Smooth muscle cell (in vitro differentiated cells): ENCODE results near the gene POLG. TPM values are rescaled to one million over a fixed set of nuclear protein-coding genes. Genes with fewer than 3 reads are reported as not detected.

Experiments used
- DNase-seq: peaks from one replicate; lab custom pipeline; 2025; ENCODE audit not compliant: unreplicated experiment; lab: John Stamatoyannopoulos, UW
- H2AFZ ChIP-seq: fragments of 200-600 bp; sonication (generic); 2 replicates; pipeline ENCODE4 v1.6.0; 2016; ENCODE audit warnings: antibody characterized with exemption, low read depth, mild to moderate bottlenecking
- H3F3A ChIP-seq: fragments of 200-600 bp; sonication (generic); 2 replicates; pipeline ENCODE4 v1.6.0; 2017; ENCODE audit warnings: antibody characterized with exemption, low read depth
- H3K27ac ChIP-seq: fragments of 200-600 bp; sonication (generic); 2 replicates; pipeline ENCODE4 v1.5.1; 2016; ENCODE audit warnings: low read depth, mild to moderate bottlenecking
- H3K27me3 ChIP-seq: fragments of 200-600 bp; sonication (generic); 2 replicates; pipeline ENCODE4 v1.6.1; 2016; ENCODE audit warnings: low read depth, mild to moderate bottlenecking
- H3K36me3 ChIP-seq: fragments of 200-600 bp; sonication (generic); 2 replicates; pipeline ENCODE4 v1.5.1; 2016; ENCODE audit warnings: low read depth
- H3K4me1 ChIP-seq: fragments of 200-600 bp; sonication (generic); 2 replicates; pipeline ENCODE4 v1.5.1; 2016; ENCODE audit warnings: low read depth
- H3K4me2 ChIP-seq: fragments of 200-600 bp; sonication (generic); 2 replicates; pipeline ENCODE4 v1.6.0; 2016; ENCODE audit warnings: mild to moderate bottlenecking
- H3K4me3 ChIP-seq: fragments of 200-600 bp; sonication (generic); 2 replicates; pipeline ENCODE4 v1.5.1; 2016; ENCODE audit warnings: mild to moderate bottlenecking
- H3K79me2 ChIP-seq: fragments of 200-600 bp; sonication (generic); 2 replicates; pipeline ENCODE4 v1.6.0; 2016; ENCODE audit warnings: low read depth, mild to moderate bottlenecking
- H3K9ac ChIP-seq: fragments of 200-600 bp; sonication (generic); 2 replicates; pipeline ENCODE4 v1.6.0; 2016; ENCODE audit warnings: low read depth
- H3K9me3 ChIP-seq: fragments of 200-600 bp; sonication (generic); replicated peaks from 2 replicates; pipeline ENCODE4 v1.5.1; 2016; ENCODE audit warnings: low read depth
- H4K20me1 ChIP-seq: fragments of 200-600 bp; sonication (generic); 2 replicates; pipeline ENCODE4 v1.6.0; 2016; ENCODE audit warnings: low read depth
- CTCF ChIP-seq: fragments of 200-600 bp; sonication (generic); IDR thresholded peaks from 2 replicates; pipeline ENCODE4 v1.5.1; 2017; ENCODE audit warnings: borderline replicate concordance, mild to moderate bottlenecking, antibody characterized with exemption; ENCODE audit not compliant: insufficient read depth, poor library complexity, severe bottlenecking
- WGBS: methylation state at CpG from one replicate; pipeline ENCODE4 v1.1.7; 2016; ENCODE audit warnings: low lambda C conversion rate; 5-methylcytosine and 5-hydroxymethylcytosine counted together
- polyA plus RNA-seq: library from polyadenylated mRNA; unstranded; fragments of >200 nt; fragmentation: Nextera tagmentation; extraction: Ambion mirVana; gene quantifications from 2 replicates; pipeline ENCODE4 v1.2.1, GENCODE V29; 2016
- total RNA-seq: library from RNA; depleted of rRNA; stranded (reverse); fragments of >200 nt; gene quantifications from 2 replicates; pipeline ENCODE4 v1.2.3, GENCODE V29; 2014

Gene POLG
- total RNA-seq (26.6 and 34.3 TPM in 2 replicates), polyA plus RNA-seq (41.6 and 50.7 TPM in 2 replicates)

DNA sequence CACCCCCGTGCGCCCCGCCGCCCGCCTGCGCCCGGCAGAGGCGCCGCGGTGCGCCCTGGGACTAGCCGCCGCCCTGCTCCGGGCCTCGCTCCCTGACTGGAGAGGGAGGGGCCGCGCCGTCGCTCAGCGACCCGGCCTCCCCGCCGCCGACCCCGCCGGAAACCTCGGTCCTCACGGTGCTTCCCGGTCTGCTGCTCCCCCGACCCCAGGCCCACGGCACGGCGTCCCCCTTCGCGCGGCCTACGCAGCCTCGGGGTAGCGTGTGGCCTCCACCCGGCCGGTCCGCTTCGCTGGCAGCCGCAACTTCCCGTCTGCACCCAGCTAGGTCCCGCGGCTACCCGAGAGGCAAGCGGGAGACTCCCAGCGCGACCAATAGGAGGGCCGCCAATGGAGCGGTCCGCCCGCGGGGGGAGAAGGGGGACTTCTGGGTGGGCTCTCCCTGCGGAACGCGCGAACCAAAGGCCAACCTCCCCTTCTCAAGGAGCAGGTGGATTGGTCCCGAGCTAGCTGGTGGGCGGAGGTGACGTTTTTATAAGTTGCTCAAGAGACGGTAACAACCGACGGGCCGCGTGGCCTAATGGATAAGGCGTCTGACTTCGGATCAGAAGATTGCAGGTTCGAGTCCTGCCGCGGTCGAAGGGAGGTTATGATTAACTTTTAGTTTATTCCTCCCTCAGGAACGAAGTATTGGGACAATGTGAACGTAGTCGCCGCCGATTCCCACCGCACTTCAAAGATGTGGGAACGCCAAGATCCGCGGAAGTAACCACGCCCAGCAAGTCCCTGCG lies at the start of gene POLG:
Gene POLG (minus strand): TSS at position 315 of the 788 bp plus-strand sequence. CDS start 1,070 bp downstream, outside the sequence.
- peaks cover 3% of the 10 kb centered on the region for H3K36me3 ChIP-seq
- peak; percentile 97 for DNase-seq
- H3K4me2 ChIP-seq, result peak within 1 kb of the TSS; percentile 97
- no peak for TF ChIP-seq CTCF
- H3K27me3 ChIP-seq, result peaks cover 3% of the 10 kb centered on the region
- peaks cover 45% of the 10 kb centered on the region for H4K20me1 ChIP-seq
- peak within 1 kb of the TSS; percentile 76 for H3K27ac ChIP-seq
- peaks cover 15% of the 10 kb centered on the region for H3K4me1 ChIP-seq
- H3F3A ChIP-seq, result peaks cover 4% of the 10 kb centered on the region
- 1% methylated on average over 73 of the region's 85 CpGs for WGBS
- no peaks in the 10 kb centered on the region for H3K9me3 ChIP-seq
- peak within 1 kb of the TSS; percentile 65 for H2AFZ ChIP-seq
- peak within 1 kb of the TSS; percentile 88 for H3K9ac ChIP-seq
- peak within 1 kb of the TSS; percentile 74 for H3K4me3 ChIP-seq
- peaks cover 37% of the 10 kb centered on the region for H3K79me2 ChIP-seq

GRCh38 chr15:89384176-89384604 lies 49.6 kb upstream of the POLG start:
- H3K4me3 ChIP-seq, result no peak overlapping the region
- no peaks in the 10 kb centered on the region for H3K79me2 ChIP-seq
- no peak for TF ChIP-seq CTCF
- no peak overlapping the region for H3K27ac ChIP-seq
- H3K4me2 ChIP-seq, result no peak overlapping the region
- no peaks in the 10 kb centered on the region for H3K36me3 ChIP-seq
- H2AFZ ChIP-seq, result no peak overlapping the region
- peaks cover 59% of the 10 kb centered on the region for H3K27me3 ChIP-seq
- 66% methylated on average over 3 of the region's 3 CpGs for WGBS
- H3F3A ChIP-seq, result no peaks in the 10 kb centered on the region
- no peak overlapping the region for H3K9ac ChIP-seq
- H3K9me3 ChIP-seq, result no peaks in the 10 kb centered on the region
- H3K4me1 ChIP-seq, result peaks cover 14% of the 10 kb centered on the region
- DNase-seq, result no peak
- H4K20me1 ChIP-seq, result no peaks in the 10 kb centered on the region

GRCh38 chr15:89383365-89384175 lies 48.9 kb upstream of the POLG start:
- no peak overlapping the region for H3K9ac ChIP-seq
- H3F3A ChIP-seq, result no peaks in the 10 kb centered on the region
- H3K36me3 ChIP-seq, result no peaks in the 10 kb centered on the region
- peak overlapping the region; percentile 18 for H3K4me2 ChIP-seq
- no peaks in the 10 kb centered on the region for H3K9me3 ChIP-seq
- no peaks in the 10 kb centered on the region for H4K20me1 ChIP-seq
- no peak overlapping the region for H3K27ac ChIP-seq
- DNase-seq, result peak; percentile 30
- H2AFZ ChIP-seq, result no peak overlapping the region
- no peak for TF ChIP-seq CTCF
- WGBS, result 27% methylated on average over 10 of the region's 10 CpGs
- peaks cover 59% of the 10 kb centered on the region for H3K27me3 ChIP-seq
- peaks cover 16% of the 10 kb centered on the region for H3K4me1 ChIP-seq
- H3K79me2 ChIP-seq, result no peaks in the 10 kb centered on the region
- no peak overlapping the region for H3K4me3 ChIP-seq
